ENCODE data around the gene PEX1. TPM values are rescaled to one million over a fixed set of nuclear protein-coding genes. Genes with fewer than 3 reads are reported as not detected.
"Not testable (repeated sequence)": the region's sequence is repeated elsewhere in the genome, so short reads cannot be mapped to it uniquely, and the experiment has no call there.

PEX1 gene
- total and polyA plus RNA-seq, 2 donors (not counting 1 experiment from before 2014, with no cell fraction given): 11.3 to 23.0 TPM

GRCh38 chr7:92485974-92486373 lies 42.3 kb downstream of the PEX1 start:
- H3K4me2 ChIP-seq (ENCODE audit: extremely low read depth, insufficient read depth, low read length): no peak overlapping the region
- no peaks in the 10 kb centered on the region for H4K20me1 ChIP-seq (ENCODE audit: control insufficient read depth, extremely low read depth, insufficient read depth, low read length)
- TF ChIP-seq CTCF (conservative IDR thresholded peaks at IDR 0.05 in 1 of 2, IDR thresholded peaks at IDR 0.05 in 1 of 2; ENCODE audit: low read depth in 1 of 2, low read length in 2 of 2): no peak
- TF ChIP-seq EZH2 (IDR thresholded peaks at IDR 0.05; ENCODE audit: low read length, missing control alignments): no peak
- H3K79me2 ChIP-seq (ENCODE audit: control insufficient read depth, insufficient read depth, low read length): no peaks in the 10 kb centered on the region
- H3K9me3 ChIP-seq (ENCODE audit: control insufficient read depth, insufficient read depth, low read depth, low read length): no peaks in the 10 kb centered on the region
- no peak overlapping the region for H3K27ac ChIP-seq (ENCODE audit: insufficient read depth, low read length)
- H3K4me3 ChIP-seq (replicated peaks in 1 of 4; ENCODE audit: control extremely low read depth in 1 of 4, insufficient read depth in 1 of 4, low read depth in 3 of 4, low read length in 4 of 4): no peak overlapping the region
- no peak overlapping the region for H2AFZ ChIP-seq (ENCODE audit: low read length)
- no peak for DNase-seq (ENCODE audit: low read depth in 2 of 2)
- no peaks in the 10 kb centered on the region for H3K4me1 ChIP-seq (ENCODE audit: control insufficient read depth, extremely low read depth, insufficient read depth, low read length)
- H3K9ac ChIP-seq (ENCODE audit: insufficient read depth, low read length): no peak overlapping the region
- H3K27me3 ChIP-seq (ENCODE audit: control insufficient read depth, insufficient read depth, low read length): no peaks in the 10 kb centered on the region
- H3K36me3 ChIP-seq (ENCODE audit: control insufficient read depth, insufficient read depth, low read length): no peaks in the 10 kb centered on the region

DNA sequence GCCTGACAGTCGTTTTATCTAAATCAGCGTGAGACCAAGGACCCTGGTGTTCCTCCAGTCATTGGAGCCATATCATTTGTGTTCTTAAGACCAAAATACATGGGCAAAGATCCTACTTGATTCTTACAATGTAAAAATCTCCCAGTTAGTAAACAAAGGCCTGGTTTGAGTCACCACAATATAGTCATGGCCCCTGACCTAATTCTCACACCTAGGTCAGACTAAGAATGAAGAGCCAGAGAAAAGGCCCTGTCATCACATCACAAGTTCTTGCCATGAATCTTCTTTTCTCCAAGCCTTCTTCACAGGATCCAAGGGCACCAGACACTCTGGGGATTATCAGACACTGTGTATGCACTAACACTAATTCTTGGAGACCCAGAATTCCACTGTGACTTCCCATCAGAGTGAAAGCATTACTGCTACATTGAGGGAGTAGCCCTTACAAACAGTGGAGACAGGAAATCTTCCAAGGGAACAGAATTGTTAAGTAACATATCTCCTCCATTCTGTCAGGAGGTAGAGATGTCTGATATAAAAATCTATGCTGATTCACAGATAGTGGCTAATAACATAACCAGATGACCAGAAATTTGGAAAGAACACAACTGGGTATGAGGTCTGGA lies 42.9 kb downstream of the PEX1 start:
- Histone ChIP-seq H3K27me3 (ENCODE audit: control insufficient read depth, insufficient read depth, low read length) (no peaks in the 10 kb centered on the region), H3K4me1 (ENCODE audit: control insufficient read depth, extremely low read depth, insufficient read depth, low read length) (no peaks in the 10 kb centered on the region), H3K4me2 (ENCODE audit: extremely low read depth, insufficient read depth, low read length) (no peak overlapping the region), H3K79me2 (ENCODE audit: control insufficient read depth, insufficient read depth, low read length) (no peaks in the 10 kb centered on the region), H3K9me3 (ENCODE audit: control insufficient read depth, insufficient read depth, low read depth, low read length) (no peaks in the 10 kb centered on the region), H3K9ac (ENCODE audit: insufficient read depth, low read length) (no peak overlapping the region), H2AFZ (ENCODE audit: low read length) (no peak overlapping the region), H3K27ac (ENCODE audit: insufficient read depth, low read length) (no peak overlapping the region), H3K36me3 (ENCODE audit: control insufficient read depth, insufficient read depth, low read length) (no peaks in the 10 kb centered on the region), H3K4me3 (replicated peaks in 1 of 4; ENCODE audit: control extremely low read depth in 1 of 4, insufficient read depth in 1 of 4, low read depth in 3 of 4, low read length in 4 of 4) (no peak overlapping the region), H4K20me1 (ENCODE audit: control insufficient read depth, extremely low read depth, insufficient read depth, low read length) (no peaks in the 10 kb centered on the region)
- DNase-seq (ENCODE audit: low read depth in 2 of 2): no peak
- TF ChIP-seq CTCF (conservative IDR thresholded peaks at IDR 0.05 in 1 of 2, IDR thresholded peaks at IDR 0.05 in 1 of 2; ENCODE audit: low read depth in 1 of 2, low read length in 2 of 2) (no peak), EZH2 (IDR thresholded peaks at IDR 0.05; ENCODE audit: low read length, missing control alignments) (no peak)

DNA sequence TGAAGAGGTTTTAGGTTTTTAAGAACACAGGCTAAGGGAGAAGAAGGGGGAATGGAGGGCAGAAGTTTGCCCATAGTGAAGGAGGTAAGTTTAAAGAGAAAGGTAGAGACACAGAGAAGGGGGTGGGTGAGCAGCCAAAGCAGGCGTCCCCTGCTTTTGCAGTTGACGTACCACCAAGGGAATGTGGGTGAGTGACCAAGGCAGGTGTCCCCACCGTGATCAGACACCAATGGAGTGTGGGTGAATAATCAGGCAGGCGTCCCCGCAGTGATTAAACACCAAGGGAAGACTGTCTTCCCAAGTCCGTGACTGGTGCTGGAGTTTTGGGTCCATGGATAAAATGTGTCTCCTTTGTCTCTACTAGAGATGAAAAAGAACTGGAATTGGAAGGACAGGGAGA lies 44.1 kb downstream of the PEX1 start:
- H3K4me1 ChIP-seq (ENCODE audit: control insufficient read depth, extremely low read depth, insufficient read depth, low read length); H3K4me2 ChIP-seq (ENCODE audit: extremely low read depth, insufficient read depth, low read length); H3K27me3 ChIP-seq (ENCODE audit: control insufficient read depth, insufficient read depth, low read length); H4K20me1 ChIP-seq (ENCODE audit: control insufficient read depth, extremely low read depth, insufficient read depth, low read length); H3K36me3 ChIP-seq (ENCODE audit: control insufficient read depth, insufficient read depth, low read length); H2AFZ ChIP-seq (ENCODE audit: low read length); DNase-seq (ENCODE audit: low read depth in 2 of 2); H3K9ac ChIP-seq (ENCODE audit: insufficient read depth, low read length); H3K27ac ChIP-seq (ENCODE audit: insufficient read depth, low read length); H3K4me3 ChIP-seq (replicated peaks in 1 of 4; ENCODE audit: control extremely low read depth in 1 of 4, insufficient read depth in 1 of 4, low read depth in 3 of 4, low read length in 4 of 4); H3K79me2 ChIP-seq (ENCODE audit: control insufficient read depth, insufficient read depth, low read length); H3K9me3 ChIP-seq (ENCODE audit: control insufficient read depth, insufficient read depth, low read depth, low read length): not testable (repeated sequence)

DNA sequence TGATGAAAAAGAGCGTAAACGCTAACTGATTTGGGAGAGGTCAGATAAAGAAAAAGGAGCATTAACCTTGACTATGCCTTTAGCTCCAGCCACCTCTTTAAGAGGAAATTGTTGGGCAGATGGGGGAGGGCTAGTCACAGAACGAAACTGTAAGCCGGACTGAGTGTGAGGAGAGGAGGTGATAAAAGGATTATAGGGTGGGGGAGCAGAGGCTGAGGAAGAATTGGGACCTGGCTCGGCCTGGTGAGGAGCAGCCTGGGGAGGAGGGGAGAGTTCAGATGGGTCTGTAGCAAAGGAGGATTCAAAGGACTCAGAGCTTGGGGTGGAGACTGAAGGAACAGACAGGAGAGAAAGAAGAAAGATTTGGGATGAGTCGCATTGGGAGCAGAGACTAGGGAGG lies 44.7 kb downstream of the PEX1 start:
- not testable (repeated sequence) for H3K9me3 ChIP-seq (ENCODE audit: control insufficient read depth, insufficient read depth, low read depth, low read length); H4K20me1 ChIP-seq (ENCODE audit: control insufficient read depth, extremely low read depth, insufficient read depth, low read length); H3K27ac ChIP-seq (ENCODE audit: insufficient read depth, low read length); H3K27me3 ChIP-seq (ENCODE audit: control insufficient read depth, insufficient read depth, low read length); DNase-seq (ENCODE audit: low read depth in 2 of 2); H3K4me2 ChIP-seq (ENCODE audit: extremely low read depth, insufficient read depth, low read length); H3K9ac ChIP-seq (ENCODE audit: insufficient read depth, low read length); H2AFZ ChIP-seq (ENCODE audit: low read length); H3K4me3 ChIP-seq (replicated peaks in 1 of 4; ENCODE audit: control extremely low read depth in 1 of 4, insufficient read depth in 1 of 4, low read depth in 3 of 4, low read length in 4 of 4); H3K79me2 ChIP-seq (ENCODE audit: control insufficient read depth, insufficient read depth, low read length); H3K4me1 ChIP-seq (ENCODE audit: control insufficient read depth, extremely low read depth, insufficient read depth, low read length); H3K36me3 ChIP-seq (ENCODE audit: control insufficient read depth, insufficient read depth, low read length)

DNA sequence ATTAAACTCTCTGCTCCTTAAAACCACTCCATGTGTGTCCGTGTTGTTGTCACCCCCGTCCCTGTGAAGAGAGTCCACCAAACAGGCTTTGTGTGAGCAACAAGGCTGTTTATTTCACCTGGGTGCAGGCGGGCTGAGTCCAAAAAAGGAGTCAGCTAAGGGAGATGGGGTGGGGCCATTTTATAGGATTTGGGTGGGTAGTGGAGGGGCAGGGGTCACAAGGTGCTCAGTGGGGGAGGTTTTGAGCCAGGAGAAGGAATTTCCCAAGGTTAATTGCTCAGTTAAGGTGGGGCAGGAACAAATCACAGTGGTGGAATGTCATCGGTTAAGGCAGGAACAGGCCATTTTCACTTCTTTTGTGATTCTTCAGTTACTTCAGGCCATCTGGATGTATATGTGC lies 49.2 kb downstream of the PEX1 start:
- H3K36me3 ChIP-seq (ENCODE audit: control insufficient read depth, insufficient read depth, low read length); H2AFZ ChIP-seq (ENCODE audit: low read length); H3K27ac ChIP-seq (ENCODE audit: insufficient read depth, low read length); H3K79me2 ChIP-seq (ENCODE audit: control insufficient read depth, insufficient read depth, low read length); H3K4me2 ChIP-seq (ENCODE audit: extremely low read depth, insufficient read depth, low read length); H4K20me1 ChIP-seq (ENCODE audit: control insufficient read depth, extremely low read depth, insufficient read depth, low read length); H3K9me3 ChIP-seq (ENCODE audit: control insufficient read depth, insufficient read depth, low read depth, low read length); H3K4me3 ChIP-seq (replicated peaks in 1 of 4; ENCODE audit: control extremely low read depth in 1 of 4, insufficient read depth in 1 of 4, low read depth in 3 of 4, low read length in 4 of 4); H3K4me1 ChIP-seq (ENCODE audit: control insufficient read depth, extremely low read depth, insufficient read depth, low read length); H3K9ac ChIP-seq (ENCODE audit: insufficient read depth, low read length); DNase-seq (ENCODE audit: low read depth in 2 of 2); H3K27me3 ChIP-seq (ENCODE audit: control insufficient read depth, insufficient read depth, low read length): not testable (repeated sequence)

All from fibroblast of lung (primary cell).